Measurements from ENCODE around the gene BPNT1. TPM values are rescaled to one million over a fixed set of nuclear protein-coding genes. Genes with fewer than 3 reads are reported as not detected.
"Not testable (repeated sequence)": the region's sequence is repeated elsewhere in the genome, so short reads cannot be mapped to it uniquely, and the experiment has no call there.

BPNT1 gene
- total and polyA plus RNA-seq, 4 donors: 11.5 to 16.4 (median 12.6) TPM

GRCh38 chr1:220112600-220112999 is 23.0 kb upstream of the BPNT1 start:
- H3K27ac ChIP-seq (ENCODE audit: low read depth in 1 of 2, low read length in 2 of 2); H3K9me3 ChIP-seq (ENCODE audit: control insufficient read depth in 4 of 4, low read length in 3 of 4); H3K9ac ChIP-seq (ENCODE audit: low read depth in 1 of 2, low read length in 2 of 2); H3K4me3 ChIP-seq (ENCODE audit: low read depth in 1 of 3, low read length in 3 of 3); H3K27me3 ChIP-seq (ENCODE audit: control insufficient read depth in 4 of 4, insufficient read depth in 4 of 4, low read length in 3 of 4); H3K4me1 ChIP-seq (ENCODE audit: control insufficient read depth in 4 of 4, insufficient read depth in 4 of 4, low read length in 3 of 4); DNase-seq (ENCODE audit: low spot score): not testable (repeated sequence)
- peaks cover 5 to 32% (median 22%) of the 10 kb centered on the region in 4 donors for H3K36me3 ChIP-seq (ENCODE audit: control insufficient read depth in 4 of 4, insufficient read depth in 3 of 4, low read depth in 1 of 4, low read length in 3 of 4)
- 99% methylated on average over 4 of the region's 4 CpGs for WGBS

GRCh38 chr1:220110473-220110872 is 20.9 kb upstream of the BPNT1 start:
- not testable (repeated sequence) for H3K9me3 ChIP-seq (ENCODE audit: control insufficient read depth in 4 of 4, low read length in 3 of 4); H3K4me1 ChIP-seq (ENCODE audit: control insufficient read depth in 4 of 4, insufficient read depth in 4 of 4, low read length in 3 of 4); H3K27ac ChIP-seq (ENCODE audit: low read depth in 1 of 2, low read length in 2 of 2); H3K27me3 ChIP-seq (ENCODE audit: control insufficient read depth in 4 of 4, insufficient read depth in 4 of 4, low read length in 3 of 4); H3K4me3 ChIP-seq (ENCODE audit: low read depth in 1 of 3, low read length in 3 of 3); H3K9ac ChIP-seq (ENCODE audit: low read depth in 1 of 2, low read length in 2 of 2); DNase-seq (ENCODE audit: low spot score)
- H3K36me3 ChIP-seq (ENCODE audit: control insufficient read depth in 4 of 4, insufficient read depth in 3 of 4, low read depth in 1 of 4, low read length in 3 of 4): peaks cover 5 to 40% (median 34%) of the 10 kb centered on the region in 4 donors
- 95% methylated on average over 6 of the region's 6 CpGs for WGBS

GRCh38 chr1:220099826-220100225 is 10.2 kb upstream of the BPNT1 start:
- H3K27ac ChIP-seq (ENCODE audit: low read depth in 1 of 2, low read length in 2 of 2): no peak overlapping the region
- no peak for DNase-seq (ENCODE audit: low spot score)
- H3K36me3 ChIP-seq (ENCODE audit: control insufficient read depth in 4 of 4, insufficient read depth in 3 of 4, low read depth in 1 of 4, low read length in 3 of 4): peaks cover 12 to 37% (median 32%) of the 10 kb centered on the region in 4 donors
- TF ChIP-seq GABPA (IDR thresholded peaks at IDR 0.05 in 1 of 2, conservative IDR thresholded peaks at IDR 0.05 in 1 of 2): no peak
- TF ChIP-seq YY1 (IDR thresholded peaks at IDR 0.05): no peak
- no peak for TF ChIP-seq HNF4A (conservative IDR thresholded peaks at IDR 0.05)
- no peak for TF ChIP-seq EGR1 (IDR thresholded peaks at IDR 0.05; ENCODE audit: low read depth in 2 of 2)
- no peak for TF ChIP-seq SP1 (IDR thresholded peaks at IDR 0.05)
- TF ChIP-seq HNF4G (IDR thresholded peaks at IDR 0.05): no peak
- TF ChIP-seq ZBTB33 (IDR thresholded peaks at IDR 0.05): no peak
- TF ChIP-seq JUND (IDR thresholded peaks at IDR 0.05): no peak
- TF ChIP-seq FOXA1 (IDR thresholded peaks at IDR 0.05): no peak
- H3K27me3 ChIP-seq (ENCODE audit: control insufficient read depth in 4 of 4, insufficient read depth in 4 of 4, low read length in 3 of 4): no peaks in the 10 kb centered on the region
- no peak overlapping the region for H3K4me3 ChIP-seq (ENCODE audit: low read depth in 1 of 3, low read length in 3 of 3)
- no peaks in the 10 kb centered on the region for H3K9me3 ChIP-seq (ENCODE audit: control insufficient read depth in 4 of 4, low read length in 3 of 4)
- H3K9ac ChIP-seq (ENCODE audit: low read depth in 1 of 2, low read length in 2 of 2): no peak overlapping the region
- peaks cover 2 to 10% (median 7%) of the 10 kb centered on the region in 4 donors for H3K4me1 ChIP-seq (ENCODE audit: control insufficient read depth in 4 of 4, insufficient read depth in 4 of 4, low read length in 3 of 4)

GRCh38 chr1:220094016-220094911 is 4.7 kb upstream of the BPNT1 start, which contains the start of gene IARS2:
Gene IARS2, plus strand, starts transcription at chr1:220094132. Its CDS starts 85 bp downstream, at chr1:220094217.
- DNase-seq (ENCODE audit: low spot score): peak; percentile 90
- Histone ChIP-seq H3K9me3 (ENCODE audit: control insufficient read depth in 4 of 4, low read length in 3 of 4) (no peaks in the 10 kb centered on the region), H3K27ac (ENCODE audit: low read depth in 1 of 2, low read length in 2 of 2) (peak within 1 kb of the TSS; percentile 79 to 86), H3K4me1 (ENCODE audit: control insufficient read depth in 4 of 4, insufficient read depth in 4 of 4, low read length in 3 of 4) (peaks cover 6 to 20% (median 15%) of the 10 kb centered on the region in 4 donors), H3K36me3 (ENCODE audit: control insufficient read depth in 4 of 4, insufficient read depth in 3 of 4, low read depth in 1 of 4, low read length in 3 of 4) (peaks cover 3 to 8% (median 8%) of the 10 kb centered on the region in 4 donors), H3K9ac (ENCODE audit: low read depth in 1 of 2, low read length in 2 of 2) (peak within 1 kb of the TSS; percentile 66 to 69), H3K27me3 (ENCODE audit: control insufficient read depth in 4 of 4, insufficient read depth in 4 of 4, low read length in 3 of 4) (no peaks in the 10 kb centered on the region), H3K4me3 (ENCODE audit: low read depth in 1 of 3, low read length in 3 of 3) (peak within 1 kb of the TSS; percentile 89 to 100 (median 97))
- WGBS: 2% methylated on average over 73 of the region's 73 CpGs
- no peak for TF ChIP-seq HNF4G (IDR thresholded peaks at IDR 0.05)
- TF ChIP-seq GABPA (IDR thresholded peaks at IDR 0.05 in 1 of 2, conservative IDR thresholded peaks at IDR 0.05 in 1 of 2): peak in 1 of 2 donors; percentile 58
